Neural progenitor cell (in vitro differentiated cells): ENCODE results near the gene TMEM233.

ENCODE experiments used
- CTCF ChIP-seq: fragments of 200-600 bp; sonication (generic); IDR thresholded peaks from 2 replicates; pipeline ENCODE4 v1.5.1; 2017; ENCODE audit warnings: antibody characterized with exemption, mild to moderate bottlenecking
- EZH2phosphoT487 ChIP-seq: fragments of 200-600 bp; sonication (generic); IDR thresholded peaks from 2 replicates; pipeline ENCODE4 v1.6.1; 2017; ENCODE audit warnings: antibody characterized with exemption

- TF ChIP-seq CTCF, result no peak
- no peak for TF ChIP-seq EZH2phosphoT487
These were observed 89.2 kb downstream of the TMEM233 start for GRCh38 chr12:119682639-119683252.
